Ovary (tissue), 3 donors: Measurements from ENCODE around the gene SLC11A1.

Experiments
- CTCF ChIP-seq, 3 donors: fragments of 450-650 bp in 2 of 3; fragments of 200-600 bp in 1 of 3; IDR thresholded peaks; one replicate each; pipeline versions ENCODE4 v1.5.1 to v1.8.0; 2016 to 2022; ENCODE audit warnings: antibody characterized with exemption in 3 of 3, mild to moderate bottlenecking in 1 of 3
- POLR2A ChIP-seq: fragments of 450-650 bp; IDR thresholded peaks from one replicate; pipeline ENCODE4 v1.6.1; 2017; ENCODE audit warnings: antibody characterized with exemption, mild to moderate bottlenecking, moderate library complexity
- donor health status: DM: no; HTN: no; CAD: no.

DNA sequence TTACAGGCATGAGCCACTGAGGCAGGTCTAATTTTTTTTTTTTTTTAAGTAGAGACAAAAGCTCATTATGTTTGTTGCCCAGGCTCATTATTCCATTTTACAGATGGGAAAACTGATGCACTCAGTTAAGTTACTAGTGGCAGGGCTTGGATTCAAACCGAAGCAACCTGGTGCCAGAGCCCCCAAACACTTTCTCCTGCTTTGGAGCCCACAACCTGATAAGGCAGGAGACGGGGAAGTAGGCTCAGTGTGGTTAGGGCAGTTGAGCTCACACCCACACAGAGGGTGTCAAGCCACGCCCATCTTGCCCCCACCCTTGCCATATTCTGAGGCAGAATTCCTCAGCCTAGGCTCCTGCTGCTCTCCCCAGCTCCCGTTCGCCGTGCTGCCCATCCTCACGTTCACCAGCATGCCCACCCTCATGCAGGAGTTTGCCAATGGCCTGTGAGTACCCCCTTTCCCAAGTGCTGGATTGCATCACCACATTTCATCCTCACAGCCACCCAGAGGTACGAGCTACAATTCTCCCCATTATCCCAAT lies 11.7 kb downstream of the SLC11A1 start:
- TF ChIP-seq CTCF (IDR thresholded peaks at IDR 0.05) (no peak), POLR2A (no peak)
